WERI-Rb-1 (cell line): ENCODE measurements around the gene SPO11.

Experiments used
- DNase-seq: peaks from one replicate; pipeline ENCODE4 v3.0.0-alpha.2; 2020
- H3K27ac ChIP-seq: fragments of 250-450 bp; sonication (Bioruptor Pico); 2 replicates; pipeline ENCODE4 v1.5.1; 2020; ENCODE audit warnings: mild to moderate bottlenecking, moderate library complexity
- H3K27me3 ChIP-seq: fragments of 250-450 bp; sonication (Bioruptor Pico); 2 replicates; pipeline ENCODE4 v1.5.1; 2021; ENCODE audit warnings: mild to moderate bottlenecking, low read depth, moderate library complexity; ENCODE audit not compliant: insufficient read depth, severe bottlenecking
- H3K36me3 ChIP-seq: fragments of 250-450 bp; sonication (Bioruptor Pico); 2 replicates; pipeline ENCODE4 v1.5.1; 2020; ENCODE audit warnings: mild to moderate bottlenecking, moderate library complexity
- H3K4me3 ChIP-seq: 2 replicates; pipeline ENCODE4 v1.5.1; 2011; ENCODE audit warnings: low read depth, mild to moderate bottlenecking, control low read depth, low read length
- H3K9me3 ChIP-seq: fragments of 250-450 bp; sonication (Bioruptor Pico); 2 replicates; pipeline ENCODE4 v1.5.1; 2021; ENCODE audit warnings: mild to moderate bottlenecking, moderate library complexity; ENCODE audit not compliant: severe bottlenecking
- CTCF ChIP-seq: IDR thresholded peaks from 2 replicates; pipeline ENCODE4 v1.5.1; 2011; ENCODE audit warnings: low read depth, mild to moderate bottlenecking, control low read depth, inconsistent platforms, low read length

Gene SPO11

GRCh38 chr20:57312138-57312537, 17.5 kb upstream of the SPO11 start:
- Histone ChIP-seq H3K27ac (no peak overlapping the region), H3K4me3 (no peak overlapping the region), H3K9me3 (no peaks in the 10 kb centered on the region), H3K36me3 (no peaks in the 10 kb centered on the region), H3K27me3 (peaks cover 54% of the 10 kb centered on the region)
- no peak for DNase-seq
- no peak for TF ChIP-seq CTCF

DNA sequence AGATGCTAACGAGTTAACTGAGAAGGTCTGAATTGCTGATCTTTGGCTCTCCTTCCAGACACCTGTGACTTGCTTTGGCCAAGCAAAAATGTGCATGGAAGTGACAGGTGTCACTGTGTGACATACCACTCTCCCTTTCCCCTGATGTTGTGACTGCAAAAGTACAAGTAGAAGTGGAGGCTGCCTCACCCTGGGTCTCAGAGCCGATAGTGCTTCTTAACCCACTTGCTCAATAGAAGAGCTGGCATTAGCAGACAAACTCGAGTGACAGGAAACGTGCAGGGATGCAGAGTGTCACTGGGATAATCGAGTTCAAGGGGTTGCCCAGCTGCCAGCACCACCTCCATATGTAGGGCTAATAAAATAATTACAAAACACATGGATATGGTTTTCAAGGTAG, 16.4 kb upstream of the SPO11 start:
- H3K9me3 ChIP-seq = no peaks in the 10 kb centered on the region
- H3K4me3 ChIP-seq = no peak overlapping the region
- H3K27ac ChIP-seq = no peak overlapping the region
- peaks cover 49% of the 10 kb centered on the region for H3K27me3 ChIP-seq
- no peaks in the 10 kb centered on the region for H3K36me3 ChIP-seq
- no peak for TF ChIP-seq CTCF
- no peak for DNase-seq

GRCh38 chr20:57313951-57314350, 15.7 kb upstream of the SPO11 start:
- no peak for DNase-seq
- no peak for TF ChIP-seq CTCF
- no peaks in the 10 kb centered on the region for H3K36me3 ChIP-seq
- H3K27ac ChIP-seq = no peak overlapping the region
- H3K4me3 ChIP-seq = no peak overlapping the region
- H3K9me3 ChIP-seq = no peaks in the 10 kb centered on the region
- H3K27me3 ChIP-seq = peaks cover 44% of the 10 kb centered on the region

- no peak overlapping the region for H3K27ac ChIP-seq
Measured at GRCh38 chr20:57315083-57315975, 14.3 kb upstream of the SPO11 start.

DNA sequence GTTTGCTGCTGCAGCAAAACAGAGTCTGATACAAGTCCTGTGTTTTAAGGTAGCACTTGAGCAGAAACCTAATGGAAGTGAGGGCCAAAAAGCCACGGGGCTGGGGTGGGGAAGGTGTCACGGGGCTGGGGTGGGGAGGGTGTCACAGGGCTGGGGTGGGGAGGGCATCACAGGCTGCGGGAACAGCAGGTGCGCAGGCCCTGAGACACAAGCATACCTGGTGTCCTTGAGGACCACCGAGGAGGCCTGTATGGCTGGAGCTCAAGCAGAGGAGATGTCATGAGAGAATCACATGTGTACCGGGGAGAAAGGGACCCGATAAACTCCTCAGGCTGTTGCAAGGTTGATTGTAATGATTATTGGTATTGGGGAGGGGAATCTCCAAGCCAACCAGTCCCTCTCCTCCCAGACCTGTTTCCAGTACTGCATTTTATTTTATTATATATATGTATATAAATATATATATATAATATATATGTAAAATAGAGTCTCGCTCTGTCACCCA, 13.6 kb upstream of the SPO11 start:
- H3K9me3 ChIP-seq = no peaks in the 10 kb centered on the region
- H3K27me3 ChIP-seq = peaks cover 23% of the 10 kb centered on the region
- TF ChIP-seq CTCF = no peak
- no peak overlapping the region for H3K4me3 ChIP-seq
- DNase-seq = no peak
- no peaks in the 10 kb centered on the region for H3K36me3 ChIP-seq
- no peak overlapping the region for H3K27ac ChIP-seq

More at GRCh38 chr20:57315083-57315975, 14.3 kb upstream of the SPO11 start:
- no peak for TF ChIP-seq CTCF
- no peaks in the 10 kb centered on the region for H3K9me3 ChIP-seq
- no peak overlapping the region for H3K4me3 ChIP-seq
- no peaks in the 10 kb centered on the region for H3K36me3 ChIP-seq
- no peak for DNase-seq
- H3K27me3 ChIP-seq = peaks cover 30% of the 10 kb centered on the region
